Measurements from ENCODE around the gene SLC34A3. TPM values are rescaled to one million over a fixed set of nuclear protein-coding genes. Genes with fewer than 3 reads are reported as not detected.

SLC34A3 gene
- total RNA-seq, 1 donor from 2014 or later: not detected

GRCh38 chr9:137267933-137268355 lies 37.2 kb downstream of the SLC34A3 start:
- Histone ChIP-seq H3K27ac (peak overlapping the region; percentile 70), H3K4me3 (no peak overlapping the region), H3K27me3 (ENCODE audit: low read depth) (no peaks in the 10 kb centered on the region), H3K9me3 (no peaks in the 10 kb centered on the region), H3K36me3 (peaks cover 78% of the 10 kb centered on the region), H3K4me1 (peaks cover 41% of the 10 kb centered on the region)
- ATAC-seq (no peak), DNase-seq (no peak)
- intact Hi-C loops (cut with DNase I): no loop called here
- TF ChIP-seq, protein P1, sequence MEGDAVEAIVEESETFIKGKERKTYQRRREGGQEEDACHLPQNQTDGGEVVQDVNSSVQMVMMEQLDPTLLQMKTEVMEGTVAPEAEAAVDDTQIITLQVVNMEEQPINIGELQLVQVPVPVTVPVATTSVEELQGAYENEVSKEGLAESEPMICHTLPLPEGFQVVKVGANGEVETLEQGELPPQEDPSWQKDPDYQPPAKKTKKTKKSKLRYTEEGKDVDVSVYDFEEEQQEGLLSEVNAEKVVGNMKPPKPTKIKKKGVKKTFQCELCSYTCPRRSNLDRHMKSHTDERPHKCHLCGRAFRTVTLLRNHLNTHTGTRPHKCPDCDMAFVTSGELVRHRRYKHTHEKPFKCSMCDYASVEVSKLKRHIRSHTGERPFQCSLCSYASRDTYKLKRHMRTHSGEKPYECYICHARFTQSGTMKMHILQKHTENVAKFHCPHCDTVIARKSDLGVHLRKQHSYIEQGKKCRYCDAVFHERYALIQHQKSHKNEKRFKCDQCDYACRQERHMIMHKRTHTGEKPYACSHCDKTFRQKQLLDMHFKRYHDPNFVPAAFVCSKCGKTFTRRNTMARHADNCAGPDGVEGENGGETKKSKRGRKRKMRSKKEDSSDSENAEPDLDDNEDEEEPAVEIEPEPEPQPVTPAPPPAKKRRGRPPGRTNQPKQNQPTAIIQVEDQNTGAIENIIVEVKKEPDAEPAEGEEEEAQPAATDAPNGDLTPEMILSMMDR (IDR thresholded peaks at IDR 0.05): no peak

DNA sequence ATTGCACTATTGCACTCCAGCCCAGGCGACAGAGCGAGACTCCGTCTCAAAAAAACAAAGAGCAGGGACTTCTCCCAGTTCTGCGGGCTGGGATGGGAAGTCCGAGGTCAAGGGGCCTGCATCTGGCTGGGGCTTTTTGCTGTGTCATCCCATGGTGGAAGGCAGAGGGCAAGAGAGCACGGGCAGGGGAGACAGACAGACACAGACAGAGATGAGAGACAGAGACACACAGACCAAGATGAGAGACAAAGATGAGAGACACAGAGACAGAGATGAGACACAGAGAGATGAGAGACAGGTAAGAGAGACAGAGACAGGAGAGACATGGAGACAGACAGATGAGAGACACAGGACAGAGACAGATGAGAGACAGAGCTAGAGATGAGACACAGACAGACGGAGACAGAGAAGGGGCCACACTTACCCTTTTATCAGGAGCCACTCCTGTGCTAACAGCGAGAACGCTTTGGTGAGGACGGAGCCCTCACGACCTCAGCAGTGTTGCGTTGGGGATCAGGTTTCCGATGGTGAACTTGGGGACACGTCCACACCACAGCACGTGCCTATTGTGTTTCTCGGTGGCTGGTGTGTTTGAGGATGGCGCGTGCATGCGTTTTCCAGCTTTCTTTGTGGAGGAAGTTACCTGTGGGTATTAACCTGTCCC lies 38.0 kb downstream of the SLC34A3 start:
- peak; percentile 3 to 15 for ATAC-seq
- TF ChIP-seq, protein P1 (IDR thresholded peaks at IDR 0.05): no peak
- DNase-seq: no peak
- H3K9me3 ChIP-seq: no peaks in the 10 kb centered on the region
- H3K36me3 ChIP-seq: peaks cover 80% of the 10 kb centered on the region
- H3K4me1 ChIP-seq: peaks cover 41% of the 10 kb centered on the region
- H3K4me3 ChIP-seq: peak overlapping the region; percentile 15
- peak overlapping the region; percentile 70 for H3K27ac ChIP-seq
- H3K27me3 ChIP-seq (ENCODE audit: low read depth): no peaks in the 10 kb centered on the region
- intact Hi-C loops (cut with DNase I): no loop called here

GRCh38 chr9:137269231-137269772 lies 38.6 kb downstream of the SLC34A3 start:
- intact Hi-C loops (cut with DNase I): no loop called here
- DNase-seq (peak; percentile 84), ATAC-seq (peak; percentile 81 to 87)
- H3K36me3 ChIP-seq: peaks cover 74% of the 10 kb centered on the region
- peaks cover 41% of the 10 kb centered on the region for H3K4me1 ChIP-seq
- H3K27me3 ChIP-seq (ENCODE audit: low read depth): no peaks in the 10 kb centered on the region
- TF ChIP-seq, protein P1 (IDR thresholded peaks at IDR 0.05): no peak
- H3K27ac ChIP-seq: peak overlapping the region; percentile 70
- no peaks in the 10 kb centered on the region for H3K9me3 ChIP-seq
- peak overlapping the region; percentile 15 for H3K4me3 ChIP-seq

GRCh38 chr9:137270929-137271695 lies 40.4 kb downstream of the SLC34A3 start:
- no peaks in the 10 kb centered on the region for H3K27me3 ChIP-seq (ENCODE audit: low read depth)
- DNase-seq (no peak), ATAC-seq (no peak)
- H3K9me3 ChIP-seq: no peaks in the 10 kb centered on the region
- H3K36me3 ChIP-seq: peaks cover 56% of the 10 kb centered on the region
- intact Hi-C loops (cut with DNase I): no loop called here
- no peak overlapping the region for H3K4me3 ChIP-seq
- H3K27ac ChIP-seq: no peak overlapping the region
- peaks cover 52% of the 10 kb centered on the region for H3K4me1 ChIP-seq
- TF ChIP-seq, protein P1 (IDR thresholded peaks at IDR 0.05): no peak

GRCh38 chr9:137271696-137272076 lies 41.0 kb downstream of the SLC34A3 start:
- no peak for DNase-seq
- intact Hi-C loops (cut with DNase I): no loop called here
- ATAC-seq: no peak
- peaks cover 50% of the 10 kb centered on the region for H3K36me3 ChIP-seq
- no peak overlapping the region for H3K27ac ChIP-seq
- peaks cover 57% of the 10 kb centered on the region for H3K4me1 ChIP-seq
- TF ChIP-seq, protein P1 (IDR thresholded peaks at IDR 0.05): no peak
- H3K9me3 ChIP-seq: no peaks in the 10 kb centered on the region
- no peaks in the 10 kb centered on the region for H3K27me3 ChIP-seq (ENCODE audit: low read depth)
- no peak overlapping the region for H3K4me3 ChIP-seq

All from lower lobe of right lung (tissue), 2 donors.